DMS153 treated with DMSO at 0.1 percent for 48 hours (cell line): ENCODE results near the gene GPR162.

Experiments used
- DNase-seq: peaks from one replicate; lab custom pipeline; 2025; ENCODE audit not compliant: unreplicated experiment; lab: John Stamatoyannopoulos, UW

Gene GPR162

DNA sequence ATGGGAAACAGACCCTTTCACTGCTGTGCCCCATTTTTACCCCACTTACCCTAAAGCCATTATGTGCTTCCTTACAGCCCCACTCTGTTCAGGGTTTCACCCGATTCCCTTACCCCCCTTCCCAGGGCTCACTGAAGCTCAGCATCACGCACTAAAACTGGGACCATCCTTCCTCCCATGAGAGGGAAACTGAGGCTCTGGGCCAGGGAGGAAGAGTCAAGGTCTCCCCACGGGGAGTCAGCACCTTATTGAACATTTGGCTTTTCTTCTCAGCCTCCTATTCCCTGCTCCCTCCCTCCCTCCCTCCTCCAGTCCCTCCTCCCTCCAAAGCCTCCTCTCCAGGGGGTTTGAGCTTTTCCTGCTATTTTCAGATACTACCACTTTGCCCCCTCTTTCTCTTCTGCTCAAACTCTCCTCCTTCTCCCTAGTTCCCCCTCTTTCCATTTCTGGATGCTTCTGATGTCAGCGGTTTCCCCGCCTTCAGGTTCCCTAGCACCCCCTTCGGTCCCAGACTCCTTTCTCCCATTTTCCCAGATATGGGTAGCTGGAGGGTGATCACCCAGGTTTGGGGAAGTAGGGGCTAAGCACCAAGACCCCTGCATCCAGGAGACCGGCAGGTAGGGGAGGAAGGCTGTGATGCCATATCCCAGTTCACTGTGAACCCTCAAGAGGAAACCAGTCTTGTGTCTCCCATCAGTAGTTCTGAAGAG lies 960 bp downstream of the GPR162 start:
- no peak for DNase-seq

DNA sequence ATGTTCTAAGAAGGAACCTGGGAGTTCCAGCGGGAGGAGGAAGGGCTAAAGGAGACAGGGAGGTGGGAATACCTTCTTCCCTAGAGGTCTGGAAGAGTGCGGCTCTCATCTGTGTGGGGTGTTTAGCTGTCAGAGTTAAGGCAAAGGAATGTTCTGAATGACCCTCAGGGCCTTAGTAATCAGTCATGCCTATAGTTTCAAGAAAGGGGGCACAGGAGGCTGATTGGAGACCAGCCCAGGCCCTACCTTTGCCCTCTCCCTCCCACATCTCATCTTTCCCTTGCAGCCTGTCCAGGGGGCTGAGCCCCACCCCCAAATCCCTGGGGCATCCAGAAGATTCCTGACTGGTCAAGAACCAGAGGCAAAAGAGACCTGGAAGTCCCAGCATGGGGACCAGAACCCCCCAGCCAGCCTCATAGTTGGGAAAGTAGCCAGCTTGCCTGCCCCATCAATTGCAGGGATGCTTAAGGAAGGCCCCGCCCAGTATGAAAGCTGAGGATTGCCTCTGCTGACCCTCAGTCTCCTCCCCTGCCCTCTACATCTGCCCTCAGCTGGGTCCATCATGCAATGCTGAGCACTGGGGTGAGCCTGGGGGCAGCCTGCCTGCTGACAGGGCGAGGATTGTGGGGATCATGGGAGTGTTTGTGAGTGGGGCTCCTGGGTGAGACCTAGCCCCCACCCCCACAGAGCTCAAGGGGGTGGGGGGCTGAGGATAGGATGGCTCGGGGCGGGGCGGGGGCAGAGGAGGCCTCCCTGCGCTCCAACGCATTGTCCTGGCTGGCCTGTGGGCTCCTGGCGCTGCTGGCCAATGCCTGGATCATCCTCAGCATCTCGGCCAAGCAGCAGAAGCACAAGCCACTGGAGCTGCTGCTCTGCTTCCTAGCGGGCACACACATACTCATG lies 1.8 kb downstream of the GPR162 start:
- no peak for DNase-seq

DNA sequence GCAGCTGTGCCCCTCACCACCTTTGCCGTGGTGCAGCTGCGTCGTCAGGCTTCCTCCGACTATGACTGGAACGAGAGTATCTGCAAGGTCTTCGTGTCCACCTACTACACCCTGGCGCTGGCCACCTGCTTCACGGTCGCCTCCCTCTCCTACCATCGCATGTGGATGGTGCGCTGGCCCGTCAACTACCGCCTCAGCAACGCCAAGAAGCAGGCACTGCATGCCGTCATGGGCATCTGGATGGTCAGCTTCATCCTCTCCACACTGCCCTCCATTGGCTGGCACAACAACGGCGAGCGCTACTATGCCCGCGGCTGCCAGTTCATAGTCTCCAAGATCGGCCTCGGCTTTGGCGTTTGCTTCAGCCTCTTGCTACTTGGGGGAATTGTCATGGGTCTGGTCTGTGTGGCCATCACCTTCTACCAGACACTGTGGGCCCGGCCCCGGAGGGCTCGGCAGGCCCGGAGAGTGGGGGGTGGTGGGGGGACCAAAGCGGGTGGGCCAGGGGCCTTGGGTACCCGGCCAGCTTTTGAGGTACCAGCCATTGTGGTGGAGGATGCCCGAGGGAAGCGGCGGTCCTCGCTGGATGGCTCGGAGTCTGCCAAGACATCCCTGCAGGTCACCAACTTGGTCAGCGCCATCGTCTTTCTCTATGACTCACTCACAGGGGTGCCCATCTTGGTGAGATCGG lies 2.6 kb downstream of the GPR162 start:
- no peak for DNase-seq

GRCh38 chr12:6824901-6825381 lies 3.3 kb downstream of the GPR162 start:
- no peak for DNase-seq

DNA sequence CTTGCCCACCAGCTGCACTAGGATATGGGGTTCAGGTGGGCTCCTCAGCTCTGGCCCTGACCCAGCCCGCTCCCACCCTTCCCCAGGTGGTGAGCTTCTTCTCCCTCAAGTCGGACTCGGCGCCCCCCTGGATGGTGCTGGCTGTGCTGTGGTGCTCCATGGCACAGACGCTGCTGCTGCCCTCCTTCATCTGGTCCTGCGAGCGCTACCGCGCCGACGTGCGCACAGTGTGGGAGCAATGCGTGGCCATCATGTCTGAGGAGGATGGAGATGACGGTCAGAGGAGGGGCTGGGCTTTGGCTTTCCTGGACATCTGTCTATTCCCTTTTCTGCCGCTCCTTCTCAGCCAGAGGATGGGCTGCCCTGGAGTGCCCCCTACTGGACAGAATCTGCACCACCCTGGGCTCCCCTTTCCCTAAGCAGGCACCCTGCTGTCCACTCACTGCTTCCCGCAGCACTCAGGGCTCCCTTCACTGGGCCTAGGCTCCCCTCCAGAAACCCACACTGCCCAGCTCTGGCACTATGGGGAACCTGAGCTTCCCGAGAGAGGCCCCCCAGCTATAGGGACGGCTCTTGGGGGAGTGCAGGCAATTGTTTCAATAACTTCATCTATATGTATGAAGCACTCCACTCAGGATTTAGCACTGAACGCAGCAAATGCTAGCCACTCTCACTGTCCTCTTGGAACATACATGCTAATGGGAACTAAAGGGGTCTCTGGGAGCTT lies 3.9 kb downstream of the GPR162 start:
- DNase-seq, result peak; percentile 83

DNA sequence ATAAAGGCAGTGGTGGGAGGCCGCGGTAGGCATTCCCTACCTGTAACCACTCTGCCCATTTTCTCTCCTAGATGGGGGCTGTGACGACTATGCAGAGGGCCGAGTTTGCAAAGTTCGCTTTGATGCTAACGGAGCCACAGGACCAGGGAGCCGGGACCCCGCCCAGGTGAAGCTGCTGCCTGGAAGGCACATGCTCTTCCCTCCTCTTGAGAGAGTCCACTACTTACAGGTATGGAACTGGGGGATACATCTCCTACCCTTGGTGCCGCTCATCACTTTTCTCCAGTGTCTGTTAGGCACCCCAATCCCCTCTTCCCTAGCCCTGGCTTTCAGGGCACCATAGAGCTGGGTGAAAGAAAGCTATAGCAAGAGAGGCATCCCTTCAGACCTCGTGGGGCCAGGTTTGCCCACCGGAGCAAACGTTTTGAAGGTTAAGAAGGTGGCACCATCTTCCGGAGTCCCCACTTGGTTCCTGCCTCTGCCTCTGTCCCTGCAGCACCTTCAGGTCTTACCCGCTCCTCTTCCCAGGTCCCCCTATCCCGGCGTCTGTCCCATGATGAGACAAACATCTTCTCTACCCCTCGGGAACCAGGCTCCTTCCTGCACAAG lies 4.6 kb downstream of the GPR162 start:
- DNase-seq, result no peak

DNA sequence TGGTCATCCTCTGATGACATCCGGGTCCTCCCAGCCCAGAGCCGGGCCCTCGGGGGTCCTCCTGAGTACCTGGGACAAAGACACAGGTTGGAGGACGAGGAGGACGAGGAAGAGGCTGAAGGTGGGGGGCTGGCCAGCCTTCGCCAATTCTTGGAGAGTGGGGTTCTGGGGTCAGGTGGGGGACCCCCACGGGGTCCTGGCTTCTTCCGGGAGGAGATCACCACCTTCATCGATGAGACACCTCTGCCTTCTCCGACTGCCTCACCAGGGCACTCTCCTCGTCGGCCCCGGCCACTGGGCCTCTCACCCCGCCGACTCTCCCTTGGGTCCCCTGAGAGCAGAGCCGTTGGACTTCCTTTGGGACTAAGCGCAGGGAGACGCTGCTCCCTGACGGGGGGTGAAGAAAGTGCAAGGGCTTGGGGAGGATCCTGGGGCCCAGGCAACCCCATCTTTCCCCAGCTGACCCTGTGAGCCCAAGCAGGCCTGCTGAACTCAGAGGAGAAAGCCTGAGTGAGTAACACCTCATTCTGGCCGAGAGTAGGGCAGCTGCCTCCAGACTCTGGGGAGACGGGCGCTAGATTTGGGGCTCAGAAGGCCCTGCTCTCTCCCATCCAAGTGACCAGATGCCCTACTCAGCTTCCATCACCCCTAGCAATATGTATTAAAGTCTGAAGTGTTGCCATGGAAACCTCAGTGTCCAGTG lies 5.3 kb downstream of the GPR162 start:
- no peak for DNase-seq

GRCh38 chr12:6827437-6827911 lies 5.9 kb downstream of the GPR162 start:
- DNase-seq, result peak; percentile 55

- DNase-seq, result peak; percentile 22
Measured at GRCh38 chr12:6827982-6828780, 6.6 kb downstream of the GPR162 start, which contains the start of gene P3H3. P3H3 (plus strand) TSS chr12:6828407; CDS start chr12:6828441, 34 bp downstream.

DNA sequence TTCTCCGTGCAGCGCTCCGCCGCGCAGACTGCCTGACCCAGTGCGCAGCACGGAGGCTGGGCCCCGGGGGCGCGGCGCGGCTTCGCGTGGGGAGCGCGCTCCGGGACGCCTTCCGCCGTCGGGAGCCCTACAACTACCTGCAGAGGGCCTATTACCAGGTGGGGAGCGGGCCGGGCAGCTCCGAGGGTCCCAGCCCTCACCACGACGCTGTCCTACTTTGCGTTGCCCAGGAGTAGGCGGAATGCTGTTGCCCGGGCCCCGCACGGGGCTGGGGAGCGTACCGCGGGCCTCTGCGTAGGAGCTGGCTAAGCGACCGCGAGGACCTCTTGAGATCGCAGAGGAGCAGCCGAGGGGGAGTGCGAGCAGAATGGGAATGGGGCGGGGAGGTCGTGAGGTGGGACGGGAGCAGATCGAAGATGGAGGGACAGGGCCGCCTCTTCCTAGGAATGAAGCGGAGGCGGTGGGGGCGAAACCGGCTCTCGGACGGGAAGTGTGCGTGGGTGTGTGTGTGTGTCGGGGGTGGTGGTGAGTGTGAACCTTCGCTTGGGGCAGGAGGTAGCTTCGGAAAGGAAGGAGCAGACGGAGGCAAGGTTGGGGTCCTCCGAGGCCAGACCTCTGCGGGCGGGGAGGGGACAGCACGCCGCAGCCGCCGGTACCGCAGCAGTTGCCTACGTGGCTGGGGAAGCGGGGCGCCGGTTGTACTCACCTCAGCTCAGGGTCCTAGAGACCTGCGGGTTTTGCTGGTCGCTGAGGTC lies 7.3 kb downstream of the GPR162 start:
- DNase-seq, result no peak

- no peak for DNase-seq
Measured at GRCh38 chr12:6829536-6830220, 8.1 kb downstream of the GPR162 start.

DNA sequence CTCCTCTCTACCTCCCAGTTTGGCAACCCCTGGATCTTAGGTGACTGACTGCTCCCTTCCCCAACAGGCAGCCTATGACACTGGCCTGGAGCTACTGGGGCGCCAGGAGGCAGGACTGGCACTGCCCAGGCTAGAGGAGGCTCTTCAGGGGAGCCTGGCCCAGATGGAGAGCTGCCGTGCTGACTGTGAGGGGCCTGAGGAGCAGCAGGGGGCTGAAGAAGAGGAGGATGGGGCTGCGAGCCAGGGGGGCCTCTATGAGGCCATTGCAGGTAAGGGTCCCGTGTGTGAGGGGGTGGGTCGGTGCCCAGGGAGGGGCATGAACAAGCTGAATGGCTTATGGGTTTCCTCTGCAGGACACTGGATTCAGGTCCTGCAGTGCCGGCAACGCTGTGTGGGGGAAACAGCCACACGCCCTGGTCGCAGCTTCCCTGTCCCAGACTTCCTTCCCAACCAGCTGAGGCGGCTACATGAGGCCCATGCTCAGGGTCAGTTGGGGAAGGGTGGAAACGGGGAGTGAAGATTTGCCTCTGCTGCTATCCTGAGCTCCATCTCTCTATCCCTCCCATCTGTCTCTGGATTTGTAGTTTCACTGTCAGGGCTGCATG lies 8.8 kb downstream of the GPR162 start:
- no peak for DNase-seq

GRCh38 chr12:6830999-6831398 lies 9.4 kb downstream of the GPR162 start:
- no peak for DNase-seq

DNA sequence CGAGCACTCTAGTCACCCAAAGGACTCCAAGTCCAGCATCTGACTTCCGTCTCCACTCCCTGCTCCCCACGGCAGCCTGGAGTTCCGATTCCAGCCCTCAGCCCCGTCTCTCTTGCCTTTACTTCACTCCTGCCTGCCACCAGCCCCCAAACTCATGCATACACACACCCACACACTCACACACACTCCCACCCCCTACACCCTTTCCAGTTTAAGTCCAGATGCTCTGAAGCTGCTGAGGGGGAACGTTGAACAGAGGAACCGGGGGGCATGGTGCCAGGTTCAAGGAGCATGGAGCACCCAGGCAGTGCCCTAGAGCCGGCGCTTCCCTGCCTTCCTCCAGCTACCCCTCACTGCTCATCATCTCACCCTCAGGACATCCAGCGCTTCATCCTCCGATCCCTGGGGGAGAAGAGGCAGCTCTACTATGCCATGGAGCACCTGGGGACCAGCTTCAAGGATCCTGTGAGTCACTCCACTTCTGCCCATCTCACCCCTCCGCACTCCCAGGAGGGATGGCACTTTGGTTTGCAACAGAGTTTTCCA lies 9.9 kb downstream of the GPR162 start:
- DNase-seq, result no peak

DNA sequence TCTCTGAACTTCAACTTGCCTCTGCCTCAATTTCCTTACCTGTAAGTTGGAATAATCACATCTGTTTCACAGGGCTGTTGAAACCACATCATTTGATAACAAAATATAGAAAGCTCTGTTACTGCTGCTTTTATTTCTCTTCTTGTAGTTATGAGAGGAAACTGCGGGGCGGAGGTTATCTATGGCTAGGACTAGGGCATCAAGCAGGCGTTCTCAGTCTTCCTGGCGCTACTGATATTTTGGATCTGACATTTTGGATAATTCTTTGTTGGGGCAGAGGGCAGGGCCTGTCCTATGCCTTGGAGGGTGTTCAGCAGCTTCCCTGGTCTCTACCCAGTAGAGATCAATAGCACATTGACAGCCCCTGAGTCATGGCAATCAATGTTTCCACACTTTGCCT lies 10.5 kb downstream of the GPR162 start:
- DNase-seq, result no peak

- DNase-seq, result no peak
Measured at GRCh38 chr12:6833189-6833890, 11.7 kb downstream of the GPR162 start.
